DOHH2 (cell line): ENCODE data around the gene PCP2.

Experiments used
- H3F3A ChIP-seq: fragments of 200-600 bp; sonication (generic), shearing (Covaris generic); 2 replicates; pipeline ENCODE4 v1.6.0; 2016; ENCODE audit warnings: antibody characterized with exemption, mild to moderate bottlenecking; ENCODE audit not compliant: control insufficient read depth, insufficient read depth
- H3K27ac ChIP-seq: fragments of 200-600 bp; sonication (generic); 2 replicates; pipeline ENCODE4 v1.5.1; 2014; ENCODE audit warnings: low read depth, mild to moderate bottlenecking, low read length, moderate library complexity
- H3K27me3 ChIP-seq: fragments of 200-600 bp; sonication (generic); 2 replicates; pipeline ENCODE4 v1.6.1; 2014; ENCODE audit warnings: mild to moderate bottlenecking, low read length, mixed read lengths; ENCODE audit not compliant: control insufficient read depth
- H3K36me3 ChIP-seq: fragments of 200-600 bp; sonication (generic); 2 replicates; pipeline ENCODE4 v1.6.1; 2014; ENCODE audit warnings: mild to moderate bottlenecking, low read length, moderate library complexity, mixed read lengths; ENCODE audit not compliant: control insufficient read depth
- H3K4me1 ChIP-seq: fragments of 200-600 bp; sonication (generic); 2 replicates; pipeline ENCODE4 v1.6.1; 2014; ENCODE audit warnings: mild to moderate bottlenecking, low read length, mixed read lengths; ENCODE audit not compliant: control insufficient read depth
- H3K4me2 ChIP-seq: fragments of 200-600 bp; sonication (generic); 2 replicates; pipeline ENCODE4 v1.6.0; 2014; ENCODE audit warnings: mild to moderate bottlenecking, low read length, moderate library complexity
- H3K4me3 ChIP-seq: fragments of 200-600 bp; sonication (generic); 2 replicates; pipeline ENCODE4 v1.5.1; 2014; ENCODE audit warnings: mild to moderate bottlenecking, low read length, mixed read lengths
- H3K79me2 ChIP-seq: fragments of 200-600 bp; sonication (generic); 2 replicates; pipeline ENCODE4 v1.6.1; 2014; ENCODE audit warnings: mild to moderate bottlenecking, low read length, mixed read lengths; ENCODE audit not compliant: control insufficient read depth
- H3K9me2 ChIP-seq: fragments of 200-600 bp; sonication (generic); replicated peaks from 2 replicates; pipeline ENCODE4 v1.6.1; 2014; ENCODE audit warnings: mild to moderate bottlenecking, low read length, mixed read lengths; ENCODE audit not compliant: control insufficient read depth
- H3K9me3 ChIP-seq: fragments of 200-600 bp; sonication (generic); 2 replicates; pipeline ENCODE4 v1.6.1; 2014; ENCODE audit warnings: antibody characterized with exemption, low read length, mixed read lengths; ENCODE audit not compliant: control insufficient read depth, insufficient read depth
- H4K20me1 ChIP-seq: fragments of 200-600 bp; sonication (generic); 2 replicates; pipeline ENCODE4 v1.6.0; 2014; ENCODE audit warnings: low read depth, mild to moderate bottlenecking, antibody characterized with exemption, low read length, moderate library complexity; ENCODE audit not compliant: control insufficient read depth, insufficient read depth
- EZH2phosphoT487 ChIP-seq: fragments of 200-600 bp; sonication (generic); IDR thresholded peaks from 2 replicates; pipeline ENCODE4 v1.6.1; 2017; ENCODE audit warnings: borderline replicate concordance, mild to moderate bottlenecking, antibody characterized with exemption, low read length, moderate library complexity, mixed read lengths
- TF ChIP-seq, protein P1 (sequence below): fragments of 200-600 bp; sonication (generic); IDR thresholded peaks from one replicate; pipeline ENCODE4 v1.5.1; 2014; ENCODE audit warnings: antibody characterized with exemption, mild to moderate bottlenecking, low read depth, low read length; ENCODE audit not compliant: poor library complexity, severe bottlenecking

PCP2 gene

DNA sequence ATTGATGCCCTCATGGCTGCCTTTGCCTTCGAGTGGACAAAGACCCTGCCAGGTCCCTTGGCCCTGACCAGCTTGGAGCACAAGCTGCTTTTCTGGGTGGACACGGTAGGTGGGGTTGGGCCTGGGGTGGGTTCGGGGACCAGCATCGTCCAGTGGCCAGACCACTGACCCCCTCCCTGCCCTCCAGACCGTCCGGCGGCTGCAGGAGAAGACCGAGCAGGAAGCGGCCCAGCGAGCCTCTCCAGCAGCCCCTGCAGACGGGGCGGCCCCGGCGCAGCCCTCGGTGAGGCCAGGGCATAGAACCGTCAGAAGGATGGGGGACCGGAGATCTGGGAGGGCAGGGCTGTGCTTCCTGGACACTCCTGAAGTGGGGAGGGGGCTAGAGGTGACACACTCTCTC is 27.2 kb downstream of the PCP2 start:
- H3K27me3 ChIP-seq, result no peaks in the 10 kb centered on the region
- H3K9me3 ChIP-seq, result no peaks in the 10 kb centered on the region
- no peak overlapping the region for H3K4me3 ChIP-seq
- H4K20me1 ChIP-seq, result no peaks in the 10 kb centered on the region
- no peak overlapping the region for H3K27ac ChIP-seq
- H3K4me2 ChIP-seq, result no peak overlapping the region
- H3K79me2 ChIP-seq, result no peaks in the 10 kb centered on the region
- H3K9me2 ChIP-seq, result no peaks in the 10 kb centered on the region
- TF ChIP-seq, protein P1, sequence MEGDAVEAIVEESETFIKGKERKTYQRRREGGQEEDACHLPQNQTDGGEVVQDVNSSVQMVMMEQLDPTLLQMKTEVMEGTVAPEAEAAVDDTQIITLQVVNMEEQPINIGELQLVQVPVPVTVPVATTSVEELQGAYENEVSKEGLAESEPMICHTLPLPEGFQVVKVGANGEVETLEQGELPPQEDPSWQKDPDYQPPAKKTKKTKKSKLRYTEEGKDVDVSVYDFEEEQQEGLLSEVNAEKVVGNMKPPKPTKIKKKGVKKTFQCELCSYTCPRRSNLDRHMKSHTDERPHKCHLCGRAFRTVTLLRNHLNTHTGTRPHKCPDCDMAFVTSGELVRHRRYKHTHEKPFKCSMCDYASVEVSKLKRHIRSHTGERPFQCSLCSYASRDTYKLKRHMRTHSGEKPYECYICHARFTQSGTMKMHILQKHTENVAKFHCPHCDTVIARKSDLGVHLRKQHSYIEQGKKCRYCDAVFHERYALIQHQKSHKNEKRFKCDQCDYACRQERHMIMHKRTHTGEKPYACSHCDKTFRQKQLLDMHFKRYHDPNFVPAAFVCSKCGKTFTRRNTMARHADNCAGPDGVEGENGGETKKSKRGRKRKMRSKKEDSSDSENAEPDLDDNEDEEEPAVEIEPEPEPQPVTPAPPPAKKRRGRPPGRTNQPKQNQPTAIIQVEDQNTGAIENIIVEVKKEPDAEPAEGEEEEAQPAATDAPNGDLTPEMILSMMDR, result no peak
- TF ChIP-seq EZH2phosphoT487, result no peak
- H3F3A ChIP-seq, result no peaks in the 10 kb centered on the region
- H3K36me3 ChIP-seq, result no peaks in the 10 kb centered on the region
- no peaks in the 10 kb centered on the region for H3K4me1 ChIP-seq

DNA sequence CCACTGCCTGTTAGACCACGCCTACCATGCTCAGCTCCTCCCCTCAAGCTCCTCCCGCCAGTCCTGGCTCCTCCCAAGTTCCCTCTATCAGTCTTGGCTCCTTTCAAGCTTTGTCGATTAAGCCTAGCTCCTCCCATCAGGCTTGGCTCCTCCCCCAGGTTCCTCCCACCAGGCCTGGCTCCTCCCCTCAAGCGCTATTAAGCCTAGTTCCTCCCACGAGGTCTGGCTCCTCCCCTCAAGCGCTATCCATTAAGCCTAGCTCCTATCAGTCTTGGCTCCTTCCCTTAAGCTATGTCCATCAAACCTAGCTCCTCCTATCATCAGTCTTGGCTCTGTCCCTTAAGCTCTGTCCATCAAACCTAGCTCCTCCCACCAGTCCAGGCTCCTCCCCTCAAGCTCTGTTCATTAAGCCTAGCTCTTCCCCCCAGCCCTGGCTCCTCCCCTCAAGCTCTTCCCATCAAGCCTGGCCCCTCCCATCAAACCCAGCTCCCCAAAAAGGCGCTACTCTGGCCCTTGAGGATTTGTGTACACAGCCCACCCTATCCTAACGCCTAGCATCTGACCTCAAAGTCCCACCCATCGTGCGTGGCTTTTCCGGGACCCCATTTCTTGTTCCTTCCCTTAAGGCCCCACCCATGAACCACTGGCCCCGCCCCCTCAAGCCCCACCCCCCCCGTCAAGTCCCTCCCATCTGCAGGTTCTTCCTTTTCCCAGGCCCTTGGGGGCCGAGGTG is 27.9 kb downstream of the PCP2 start:
- no peaks in the 10 kb centered on the region for H3K27me3 ChIP-seq
- H4K20me1 ChIP-seq, result no peaks in the 10 kb centered on the region
- no peak overlapping the region for H3K4me3 ChIP-seq

GRCh38 chr19:7603919-7604318 is 29.6 kb downstream of the PCP2 start:
- Histone ChIP-seq H4K20me1 (no peaks in the 10 kb centered on the region), H3K79me2 (no peaks in the 10 kb centered on the region), H3K36me3 (no peaks in the 10 kb centered on the region), H3K4me2 (no peak overlapping the region), H3K9me2 (no peaks in the 10 kb centered on the region), H3K27ac (no peak overlapping the region), H3K4me1 (no peaks in the 10 kb centered on the region), H3K4me3 (no peak overlapping the region), H3K9me3 (no peaks in the 10 kb centered on the region), H3K27me3 (no peaks in the 10 kb centered on the region), H3F3A (no peaks in the 10 kb centered on the region)
- TF ChIP-seq, protein P1, result no peak

More for the DNA sequence above, 27.9 kb downstream of the PCP2 start:
- no peaks in the 10 kb centered on the region for H3K36me3 ChIP-seq
- no peaks in the 10 kb centered on the region for H3K79me2 ChIP-seq
- H3F3A ChIP-seq, result no peaks in the 10 kb centered on the region
- H3K9me2 ChIP-seq, result no peaks in the 10 kb centered on the region
- no peak overlapping the region for H3K27ac ChIP-seq
- H3K4me2 ChIP-seq, result no peak overlapping the region
- no peak for TF ChIP-seq EZH2phosphoT487
- TF ChIP-seq, protein P1, result no peak
- H3K9me3 ChIP-seq, result no peaks in the 10 kb centered on the region
- H3K4me1 ChIP-seq, result no peaks in the 10 kb centered on the region
